Colonic mucosa (tissue), 4 donors: Measurements from ENCODE around the gene COQ8A. TPM values are rescaled to one million over a fixed set of nuclear protein-coding genes. Genes with fewer than 3 reads are reported as not detected.
"Not testable (repeated sequence)": the region's sequence is repeated elsewhere in the genome, so short reads cannot be mapped to it uniquely, and the experiment has no call there.

Experiments
- DNase-seq: peaks from one replicate; pipeline ENCODE4 v3.0.0-alpha.2; 2020
- H3K27ac ChIP-seq: fragments of 200-600 bp; one replicate; pipeline ENCODE4 v1.8.0; 2021
- H3K27me3 ChIP-seq: fragments of 200-600 bp; one replicate; pipeline ENCODE4 v1.8.0; 2021
- H3K36me3 ChIP-seq: fragments of 200-600 bp; one replicate; pipeline ENCODE4 v1.8.0; 2021
- H3K4me1 ChIP-seq: fragments of 200-600 bp; one replicate; pipeline ENCODE4 v1.8.0; 2021; ENCODE audit warnings: mild to moderate bottlenecking
- H3K4me3 ChIP-seq: fragments of 200-600 bp; one replicate; pipeline ENCODE4 v1.8.0; 2021
- H3K9ac ChIP-seq, 2 donors: one replicate each; pipeline ENCODE4 v1.7.0; 2013; ENCODE audit warnings: control low read depth in 2 of 2, low read depth in 2 of 2, low read length in 2 of 2
- H3K9me3 ChIP-seq: fragments of 200-600 bp; one replicate; pipeline ENCODE4 v1.8.0; 2021
- intact Hi-C: fragments of 100-400 bp; cut with DNase I; formaldehyde crosslinking; loops from one replicate; pipeline ENCODE4 v1.14.1; 2022
- total RNA-seq, 2 donors: library from RNA; stranded (reverse); fragmentation: NEBNext Ultra II Directional in 1 of 2; extraction: Animal tissue kit (Norgen Biotek cat#: 25700) in 1 of 2; gene quantifications; one replicate each; pipeline ENCODE4 v1.2.1, GENCODE V29; 2021
- TF ChIP-seq, protein P1 (sequence below): fragments of 200-600 bp; IDR thresholded peaks from one replicate; pipeline ENCODE4 v1.8.0; 2022; ENCODE audit warnings: antibody characterized with exemption, mild to moderate bottlenecking
- donor health status: healthy.
- donor health status: DM: no; HTN: no; CAD: no.
- donor health status: DM: no; HTN: no; CAD: no.

COQ8A gene
- total RNA-seq, 2 donors from 2014 or later = 56.3 to 58.1 TPM

DNA sequence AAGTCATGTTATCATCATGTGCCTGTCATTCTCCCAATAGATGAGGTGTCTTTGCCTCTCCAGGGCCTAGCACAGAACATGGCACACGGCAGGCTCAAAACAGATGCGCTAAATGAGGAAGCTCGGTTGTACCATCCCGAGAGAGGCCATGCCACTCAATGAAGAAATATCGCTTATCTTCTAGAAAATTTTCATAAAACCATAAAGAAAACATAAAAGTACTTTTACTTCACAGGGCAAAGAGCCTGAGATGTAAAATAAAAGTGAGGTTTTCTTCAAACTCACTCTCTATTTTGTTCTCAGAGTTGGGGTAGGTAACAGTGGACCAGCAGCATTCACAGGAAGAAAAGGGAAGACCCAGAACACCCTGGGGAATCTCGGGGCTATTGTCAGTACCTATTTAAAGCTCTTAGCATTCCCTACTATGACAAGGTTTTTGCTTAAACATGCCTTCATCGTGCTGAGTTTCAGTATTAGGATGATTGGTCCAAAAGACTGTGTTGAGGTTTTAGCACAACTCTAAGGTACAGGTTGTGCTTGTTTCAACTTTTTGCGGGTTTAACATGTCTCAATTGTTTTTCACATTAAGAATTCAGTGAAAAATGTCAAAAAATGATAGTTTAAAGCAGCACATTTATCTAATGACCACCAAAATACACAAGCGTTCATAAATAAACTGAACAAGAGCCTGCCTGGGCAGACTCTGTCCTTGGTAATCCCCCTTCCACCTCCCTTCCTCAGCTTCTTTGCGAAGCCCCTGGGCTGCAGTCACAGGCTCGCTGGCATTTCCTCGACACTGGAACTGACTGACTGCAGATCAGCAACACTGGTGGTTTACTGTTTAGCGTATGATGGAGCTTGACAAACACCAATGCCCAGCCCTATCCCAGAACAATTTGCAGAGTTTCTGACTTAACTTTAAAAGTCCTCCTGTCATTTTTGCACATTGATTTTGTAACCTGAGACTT lies 55.6 kb downstream of the COQ8A start:
- H3K27ac ChIP-seq = no peak overlapping the region
- no peaks in the 10 kb centered on the region for H3K36me3 ChIP-seq
- H3K9ac ChIP-seq = no peak overlapping the region
- no peaks in the 10 kb centered on the region for H3K4me1 ChIP-seq
- no peaks in the 10 kb centered on the region for H3K9me3 ChIP-seq
- no peak for DNase-seq
- no peak overlapping the region for H3K4me3 ChIP-seq
- TF ChIP-seq, protein P1, sequence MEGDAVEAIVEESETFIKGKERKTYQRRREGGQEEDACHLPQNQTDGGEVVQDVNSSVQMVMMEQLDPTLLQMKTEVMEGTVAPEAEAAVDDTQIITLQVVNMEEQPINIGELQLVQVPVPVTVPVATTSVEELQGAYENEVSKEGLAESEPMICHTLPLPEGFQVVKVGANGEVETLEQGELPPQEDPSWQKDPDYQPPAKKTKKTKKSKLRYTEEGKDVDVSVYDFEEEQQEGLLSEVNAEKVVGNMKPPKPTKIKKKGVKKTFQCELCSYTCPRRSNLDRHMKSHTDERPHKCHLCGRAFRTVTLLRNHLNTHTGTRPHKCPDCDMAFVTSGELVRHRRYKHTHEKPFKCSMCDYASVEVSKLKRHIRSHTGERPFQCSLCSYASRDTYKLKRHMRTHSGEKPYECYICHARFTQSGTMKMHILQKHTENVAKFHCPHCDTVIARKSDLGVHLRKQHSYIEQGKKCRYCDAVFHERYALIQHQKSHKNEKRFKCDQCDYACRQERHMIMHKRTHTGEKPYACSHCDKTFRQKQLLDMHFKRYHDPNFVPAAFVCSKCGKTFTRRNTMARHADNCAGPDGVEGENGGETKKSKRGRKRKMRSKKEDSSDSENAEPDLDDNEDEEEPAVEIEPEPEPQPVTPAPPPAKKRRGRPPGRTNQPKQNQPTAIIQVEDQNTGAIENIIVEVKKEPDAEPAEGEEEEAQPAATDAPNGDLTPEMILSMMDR = no peak
- no peaks in the 10 kb centered on the region for H3K27me3 ChIP-seq
- intact Hi-C loops = no loop called here

DNA sequence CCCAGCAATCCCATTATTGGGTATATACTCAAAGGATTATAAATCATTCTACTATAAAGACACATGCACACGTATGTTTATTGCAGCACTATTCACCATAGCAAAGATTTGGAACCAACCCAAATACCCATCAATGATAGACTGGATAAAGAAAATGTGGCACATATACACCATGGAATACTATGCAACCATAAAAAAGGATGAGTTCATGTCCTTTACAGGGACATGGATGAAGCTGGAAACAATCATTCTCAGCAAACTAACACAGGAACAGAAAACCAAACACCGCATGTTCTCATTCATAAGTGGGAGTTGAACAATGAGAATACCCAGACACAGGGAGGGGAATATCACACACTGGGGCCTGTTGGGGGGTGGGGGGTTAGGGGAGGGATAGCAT lies 59.5 kb downstream of the COQ8A start:
- intact Hi-C loops, H3K9me3 ChIP-seq, DNase-seq, H3K27ac ChIP-seq, H3K4me1 ChIP-seq, H3K27me3 ChIP-seq, H3K9ac ChIP-seq, H3K4me3 ChIP-seq, H3K36me3 ChIP-seq: not testable (repeated sequence)

GRCh38 chr1:227002531-227003049 lies 62.5 kb downstream of the COQ8A start:
- intact Hi-C loops = no loop called here

GRCh38 chr1:227003165-227003564 lies 63.1 kb downstream of the COQ8A start:
- intact Hi-C loops = no loop called here
- DNase-seq = no peak
- no peaks in the 10 kb centered on the region for H3K9me3 ChIP-seq

More at GRCh38 chr1:227002531-227003049, 62.5 kb downstream of the COQ8A start:
- H3K9ac ChIP-seq = no peak overlapping the region
- TF ChIP-seq, protein P1 = no peak
- no peak for DNase-seq
- no peaks in the 10 kb centered on the region for H3K36me3 ChIP-seq
- H3K4me3 ChIP-seq = no peak overlapping the region
- no peaks in the 10 kb centered on the region for H3K4me1 ChIP-seq
- no peaks in the 10 kb centered on the region for H3K27me3 ChIP-seq
- no peak overlapping the region for H3K27ac ChIP-seq
- H3K9me3 ChIP-seq = no peaks in the 10 kb centered on the region

DNA sequence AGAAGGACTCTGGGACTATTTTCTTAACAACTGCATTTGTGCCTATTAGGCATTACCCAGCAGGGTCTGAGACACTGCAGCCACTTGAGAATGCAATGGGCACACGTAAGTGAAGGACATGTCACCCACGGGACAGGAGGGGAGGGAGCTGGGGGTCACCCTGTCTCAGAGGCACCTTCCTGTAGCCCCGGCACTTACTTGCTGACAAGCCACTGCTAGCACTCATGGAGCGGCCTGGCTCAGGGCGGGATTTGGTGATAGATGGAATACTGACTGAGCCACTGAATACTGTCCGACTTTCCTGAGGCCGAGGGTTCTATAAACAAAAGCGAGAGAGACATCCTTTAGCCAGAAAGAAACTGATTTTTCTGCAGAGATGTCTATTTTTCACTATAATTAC lies 64.7 kb downstream of the COQ8A start:
- TF ChIP-seq, protein P1 = no peak
- Histone ChIP-seq H3K27ac (no peak overlapping the region), H3K9me3 (no peaks in the 10 kb centered on the region), H3K27me3 (no peaks in the 10 kb centered on the region), H3K9ac (no peak overlapping the region), H3K36me3 (no peaks in the 10 kb centered on the region), H3K4me3 (no peak overlapping the region), H3K4me1 (no peaks in the 10 kb centered on the region)
- DNase-seq = no peak
- intact Hi-C loops = no loop called here

More at GRCh38 chr1:227003165-227003564, 63.1 kb downstream of the COQ8A start:
- Histone ChIP-seq H3K4me3 (no peak overlapping the region), H3K36me3 (no peaks in the 10 kb centered on the region), H3K4me1 (no peaks in the 10 kb centered on the region), H3K27ac (no peak overlapping the region), H3K27me3 (no peaks in the 10 kb centered on the region), H3K9ac (no peak overlapping the region)
- TF ChIP-seq, protein P1 = no peak
